ENCODE measurements around the gene EML3. TPM values are rescaled to one million over a fixed set of nuclear protein-coding genes. Genes with fewer than 3 reads are reported as not detected.

Gene EML3
- total RNA-seq, 1 donor from 2014 or later, result 207 TPM

DNA sequence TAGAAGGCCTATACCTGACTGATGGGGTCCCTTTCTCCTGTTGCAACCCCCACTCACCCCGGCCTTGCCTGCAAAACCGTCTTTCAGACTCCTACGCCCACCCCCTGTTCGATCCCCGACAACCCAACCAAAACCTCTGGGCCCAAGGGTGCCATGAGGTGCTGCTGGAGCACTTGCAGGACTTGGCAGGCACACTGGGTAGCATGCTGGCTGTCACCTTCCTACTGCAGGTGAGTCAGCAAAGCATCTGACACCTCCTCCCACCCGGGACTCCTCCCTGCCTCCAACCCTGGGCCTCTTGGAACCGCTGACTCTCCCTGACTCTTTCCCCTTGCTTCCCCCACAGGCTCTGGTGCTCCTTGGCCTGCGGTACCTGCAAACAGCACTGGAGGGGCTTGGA lies 1.7 kb upstream of the EML3 start:
- H3K36me3 ChIP-seq, result peaks cover 27 to 38% of the 10 kb centered on the region in 2 donors

DNA sequence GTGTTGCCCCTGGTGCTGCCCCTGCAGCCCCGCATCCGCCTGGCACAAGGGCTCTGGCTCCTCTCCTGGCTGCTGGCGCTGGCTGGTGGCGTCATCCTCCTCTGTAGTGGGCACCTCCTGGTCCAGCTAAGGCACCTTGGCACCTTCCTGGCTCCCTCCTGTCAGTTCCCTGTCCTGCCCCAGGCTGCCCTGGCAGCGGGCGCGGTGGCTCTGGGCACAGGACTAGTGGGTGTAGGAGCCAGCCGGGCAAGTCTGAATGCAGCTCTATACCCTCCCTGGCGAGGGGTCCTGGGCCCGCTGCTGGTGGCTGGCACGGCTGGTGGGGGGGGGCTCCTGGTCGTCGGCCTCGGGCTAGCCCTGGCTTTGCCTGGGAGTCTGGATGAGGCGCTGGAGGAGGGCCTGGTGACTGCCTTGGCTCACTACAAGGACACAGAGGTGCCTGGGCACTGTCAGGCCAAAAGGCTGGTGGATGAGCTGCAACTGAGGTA lies 760 bp upstream of the EML3 start:
- peak in 1 of 2 donors; percentile 80 for DNase-seq (ENCODE audit: low spot score in 2 of 2)
- no peaks in the 10 kb centered on the region for H3K27me3 ChIP-seq
- intact Hi-C loops (cut with DNase I), result loop anchor here (1.0 to 5.0 kb wide), 4 partner anchors 8 to 219 kb away; partner anchors contain the start of genes B3GAT3, C11orf98, CSKMT and INTS5
- H3K27ac ChIP-seq, result peak overlapping the region; percentile 98 to 99
- H3K36me3 ChIP-seq, result peaks cover 34 to 44% of the 10 kb centered on the region in 2 donors
- TF ChIP-seq, protein P1, sequence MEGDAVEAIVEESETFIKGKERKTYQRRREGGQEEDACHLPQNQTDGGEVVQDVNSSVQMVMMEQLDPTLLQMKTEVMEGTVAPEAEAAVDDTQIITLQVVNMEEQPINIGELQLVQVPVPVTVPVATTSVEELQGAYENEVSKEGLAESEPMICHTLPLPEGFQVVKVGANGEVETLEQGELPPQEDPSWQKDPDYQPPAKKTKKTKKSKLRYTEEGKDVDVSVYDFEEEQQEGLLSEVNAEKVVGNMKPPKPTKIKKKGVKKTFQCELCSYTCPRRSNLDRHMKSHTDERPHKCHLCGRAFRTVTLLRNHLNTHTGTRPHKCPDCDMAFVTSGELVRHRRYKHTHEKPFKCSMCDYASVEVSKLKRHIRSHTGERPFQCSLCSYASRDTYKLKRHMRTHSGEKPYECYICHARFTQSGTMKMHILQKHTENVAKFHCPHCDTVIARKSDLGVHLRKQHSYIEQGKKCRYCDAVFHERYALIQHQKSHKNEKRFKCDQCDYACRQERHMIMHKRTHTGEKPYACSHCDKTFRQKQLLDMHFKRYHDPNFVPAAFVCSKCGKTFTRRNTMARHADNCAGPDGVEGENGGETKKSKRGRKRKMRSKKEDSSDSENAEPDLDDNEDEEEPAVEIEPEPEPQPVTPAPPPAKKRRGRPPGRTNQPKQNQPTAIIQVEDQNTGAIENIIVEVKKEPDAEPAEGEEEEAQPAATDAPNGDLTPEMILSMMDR (IDR thresholded peaks at IDR 0.05), result no peak
- no peaks in the 10 kb centered on the region for H3K9me3 ChIP-seq
- H3K4me1 ChIP-seq, result peaks cover 11 to 27% of the 10 kb centered on the region in 2 donors
- H3K4me3 ChIP-seq, result peak overlapping the region; percentile 82 to 92

More for the DNA sequence above, 1.7 kb upstream of the EML3 start:
- Histone ChIP-seq H3K4me1 (peaks cover 11 to 27% of the 10 kb centered on the region in 2 donors), H3K9me3 (no peaks in the 10 kb centered on the region), H3K27ac (peak overlapping the region; percentile 98 to 99), H3K27me3 (no peaks in the 10 kb centered on the region), H3K4me3 (no peak overlapping the region)
- no peak for DNase-seq (ENCODE audit: low spot score in 2 of 2)
- TF ChIP-seq, protein P1 (IDR thresholded peaks at IDR 0.05), result no peak
- intact Hi-C loops (cut with DNase I), result loop anchor here (5.0 kb wide), 1 partner anchor 218 kb away; the partner anchor contains the start of genes STX5 and TEX54

DNA sequence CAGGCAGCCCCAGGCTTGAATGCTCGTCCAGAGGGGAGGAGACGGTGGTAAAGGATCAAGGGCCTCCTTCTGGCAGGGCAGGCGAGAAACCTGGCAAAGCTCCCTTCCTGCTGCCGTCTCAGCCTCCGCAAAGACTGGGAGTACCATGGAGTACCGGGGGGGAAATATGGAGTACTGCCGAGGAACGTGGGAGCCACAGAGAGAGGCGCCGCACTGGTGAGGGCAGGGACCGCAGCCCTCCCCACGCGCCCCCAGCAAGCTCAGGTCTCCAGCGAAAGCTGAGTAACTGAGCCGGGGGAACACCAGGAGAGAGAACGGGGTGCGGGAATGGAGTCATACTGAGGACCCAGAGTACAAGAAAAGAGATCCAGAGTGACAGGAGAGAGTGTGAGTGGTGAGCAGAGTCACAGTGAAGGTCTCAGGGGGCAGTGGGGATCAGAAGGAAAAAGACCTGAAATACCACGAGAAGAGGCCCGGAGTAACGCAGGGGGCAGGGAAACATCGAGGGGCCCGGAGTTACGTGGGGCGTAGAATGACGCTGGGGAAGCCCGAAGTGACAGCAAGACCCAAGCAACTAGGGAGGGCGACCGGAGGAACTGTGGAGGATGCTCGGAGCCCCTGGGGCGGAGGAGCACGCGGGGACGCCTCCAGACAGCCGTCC lies 740 bp downstream of the EML3 start:
- Histone ChIP-seq H3K9me3 (no peaks in the 10 kb centered on the region), H3K27me3 (no peaks in the 10 kb centered on the region), H3K36me3 (peaks cover 45 to 50% of the 10 kb centered on the region in 2 donors), H3K4me1 (peaks cover 11 to 27% of the 10 kb centered on the region in 2 donors), H3K27ac (peak overlapping the region; percentile 98 to 99), H3K4me3 (peak overlapping the region; percentile 82 to 92)
- intact Hi-C loops (cut with DNase I), result loop anchor here (1.0 to 5.0 kb wide), 5 partner anchors 10 to 220 kb away; partner anchors contain the start of genes C11orf98, CSKMT, INTS5 and STX5
- peak in 1 of 2 donors; percentile 78 for DNase-seq (ENCODE audit: low spot score in 2 of 2)
- TF ChIP-seq, protein P1 (IDR thresholded peaks at IDR 0.05), result no peak

DNA sequence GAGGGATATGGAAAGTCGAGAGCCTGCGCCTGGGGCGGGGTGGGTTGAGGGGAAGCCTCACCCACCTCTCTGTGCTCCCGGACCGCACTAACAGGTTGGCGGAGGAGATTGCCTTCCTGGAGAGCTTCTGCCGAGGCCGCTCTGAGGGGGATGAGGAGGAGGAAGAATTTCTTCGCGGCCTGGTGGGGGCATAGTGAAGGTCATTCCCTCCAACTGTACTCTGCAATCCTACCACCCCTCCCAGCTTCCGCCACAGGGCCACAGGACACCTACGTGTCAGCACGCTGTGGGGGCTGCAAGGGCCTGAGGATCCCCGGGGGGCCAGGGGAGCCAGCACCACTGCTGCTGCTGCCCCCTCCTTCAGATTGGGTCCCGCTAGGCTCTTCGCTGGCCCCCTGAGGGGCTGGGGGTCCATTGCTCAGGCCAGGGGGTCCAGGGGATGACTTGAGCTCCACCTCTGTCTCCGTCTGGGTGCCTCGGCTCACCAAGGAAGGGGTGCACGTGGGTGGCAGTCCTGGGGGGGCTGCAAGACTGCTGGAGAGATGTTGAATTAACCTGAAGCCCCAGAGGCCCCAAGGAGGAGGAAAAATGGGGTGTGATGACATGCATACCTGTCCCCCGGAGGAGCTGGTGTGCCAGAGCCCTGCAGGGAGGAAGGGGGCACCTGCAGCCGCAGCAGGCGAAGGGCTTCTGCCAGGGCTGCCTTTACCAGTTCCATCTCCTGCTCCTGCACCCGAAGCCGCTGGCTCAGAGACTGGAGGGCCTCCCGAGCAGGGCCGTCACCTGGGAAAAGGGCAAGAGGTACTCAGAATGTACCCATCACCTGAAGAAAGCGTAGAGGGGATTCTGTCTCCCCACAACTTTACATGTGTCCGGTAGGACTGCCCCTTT lies 1.5 kb downstream of the EML3 start:
- DNase-seq (ENCODE audit: low spot score in 2 of 2), result no peak

DNA sequence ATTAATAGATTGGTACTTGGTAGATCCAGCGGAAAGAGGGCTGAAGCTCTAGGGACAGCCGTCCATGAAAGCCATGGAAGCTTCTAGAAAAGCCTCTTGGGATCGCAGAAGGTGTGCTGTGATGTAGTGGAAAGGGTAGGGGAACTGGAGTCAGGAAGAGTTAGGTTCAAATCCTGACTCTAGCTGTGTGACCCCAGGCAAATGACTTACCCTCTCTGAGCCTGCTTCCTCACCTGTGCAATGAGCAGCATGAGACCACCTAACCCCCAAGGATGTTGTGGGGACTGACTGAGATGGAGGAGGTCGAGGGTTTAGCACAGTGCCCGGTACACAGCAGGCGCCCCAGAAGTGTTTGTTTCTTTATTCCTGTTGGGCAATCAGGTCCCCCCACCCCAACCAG lies 2.2 kb downstream of the EML3 start:
- Histone ChIP-seq H3K4me3 (no peak overlapping the region), H3K36me3 (peaks cover 42 to 52% of the 10 kb centered on the region in 2 donors)

More for the DNA sequence above, 1.5 kb downstream of the EML3 start:
- H3K27me3 ChIP-seq, result no peaks in the 10 kb centered on the region
- no peaks in the 10 kb centered on the region for H3K9me3 ChIP-seq
- H3K4me1 ChIP-seq, result peaks cover 11 to 27% of the 10 kb centered on the region in 2 donors
- H3K27ac ChIP-seq, result peak overlapping the region; percentile 98 to 99
- intact Hi-C loops (cut with DNase I), result loop anchor here (5.0 kb wide), 1 partner anchor 221 kb away; the partner anchor contains the start of genes STX5 and TEX54
- TF ChIP-seq, protein P1 (IDR thresholded peaks at IDR 0.05), result no peak
- H3K4me3 ChIP-seq, result peak overlapping the region; percentile 82 to 92
- peaks cover 40 to 48% of the 10 kb centered on the region in 2 donors for H3K36me3 ChIP-seq

More for the DNA sequence above, 2.2 kb downstream of the EML3 start:
- TF ChIP-seq, protein P1 (IDR thresholded peaks at IDR 0.05), result no peak
- intact Hi-C loops (cut with DNase I), result loop anchor here (5.0 kb wide), 1 partner anchor 222 kb away; the partner anchor contains the start of genes STX5 and TEX54
- peak overlapping the region in 1 of 2 donors; percentile 98 for H3K27ac ChIP-seq
- no peaks in the 10 kb centered on the region for H3K27me3 ChIP-seq
- H3K9me3 ChIP-seq, result no peaks in the 10 kb centered on the region
- peaks cover 11 to 27% of the 10 kb centered on the region in 2 donors for H3K4me1 ChIP-seq
- no peak for DNase-seq (ENCODE audit: low spot score in 2 of 2)
